Measurements from ENCODE around the gene DIPK1A. TPM values are rescaled to one million over a fixed set of nuclear protein-coding genes. Genes with fewer than 3 reads are reported as not detected.

The DIPK1A gene
- total and polyA plus RNA-seq, 4 experiments from 2014 or later = 14.5 to 29.1 (median 19.9) TPM

- intact Hi-C loops (cut with micrococcal nuclease) = no loop called here
- CTCF ChIA-PET (ENCODE audit: partially characterized antibody) = interaction anchor here (1.1 to 2.8 kb wide), 7 partner anchors 9 to 140 kb away, joined by 3 to 10 read pairs (median 3); partner anchors contain the start of gene RPL5
Measured at GRCh38 chr1:92850019-92850418, 111.2 kb downstream of the DIPK1A start.

GRCh38 chr1:92848201-92848600 is 113.1 kb downstream of the DIPK1A start:
- peaks cover 8% of the 10 kb centered on the region for H3K36me3 ChIP-seq (ENCODE audit: insufficient read depth, low read length)
- CTCF ChIA-PET (ENCODE audit: partially characterized antibody) = interaction anchor here (0.7 to 2.8 kb wide), 3 partner anchors 11 to 145 kb away, joined by 3 to 10 read pairs (median 5); partner anchors contain the start of gene RPL5

More at GRCh38 chr1:92850019-92850418, 111.2 kb downstream of the DIPK1A start:
- no peaks in the 10 kb centered on the region for H3K27me3 ChIP-seq (ENCODE audit: insufficient read depth, low read length)
- Mint-ChIP-seq H3K4me1 (peaks cover 6 to 23% (median 9%) of the 10 kb centered on the region in 4 donors), H3K27me3 (no peaks in the 10 kb centered on the region), H3K36me3 (peaks cover 19 to 33% of the 10 kb centered on the region in 2 donors), H3K27ac (peak overlapping the region in 1 of 7 donors; percentile 22), H3K4me3 (no peak overlapping the region), H3K9me3 (no peaks in the 10 kb centered on the region)
- POLR2A ChIA-PET (ENCODE audit: partially characterized antibody) = no interaction called here
- no peak overlapping the region for H3K4me3 ChIP-seq (ENCODE audit: low read length in 2 of 2)
- peaks cover 7% of the 10 kb centered on the region for H3K4me1 ChIP-seq (ENCODE audit: insufficient read depth, low read length)
- no peaks in the 10 kb centered on the region for H3K9me3 ChIP-seq (ENCODE audit: control insufficient read depth in 1 of 2, low read length in 2 of 2)
- H3K36me3 ChIP-seq (ENCODE audit: insufficient read depth, low read length) = no peaks in the 10 kb centered on the region
- no peak overlapping the region for H3K27ac ChIP-seq (ENCODE audit: low read depth, low read length)
- DNase-seq = no peak

GRCh38 chr1:92845908-92846307 is 115.4 kb downstream of the DIPK1A start:
- H3K9me3 ChIP-seq (ENCODE audit: control insufficient read depth in 1 of 2, low read length in 2 of 2) = no peaks in the 10 kb centered on the region
- H3K4me1 ChIP-seq (ENCODE audit: insufficient read depth, low read length) = no peaks in the 10 kb centered on the region
- CTCF ChIA-PET (ENCODE audit: partially characterized antibody) = interaction anchor here (1.7 kb wide), 1 partner anchor 13 kb away, joined by 6 read pairs; no protein-coding TSS in a partner anchor
- peak overlapping the region in 1 of 7 donors; percentile 46 for H3K27ac Mint-ChIP-seq
- no peak overlapping the region for H3K27ac ChIP-seq (ENCODE audit: low read depth, low read length)
- peaks cover 29% of the 10 kb centered on the region for H3K36me3 ChIP-seq (ENCODE audit: insufficient read depth, low read length)
- no peaks in the 10 kb centered on the region for H3K27me3 ChIP-seq (ENCODE audit: insufficient read depth, low read length)
- H3K9me3 Mint-ChIP-seq = no peaks in the 10 kb centered on the region
- H3K4me3 Mint-ChIP-seq = no peak overlapping the region
- no peaks in the 10 kb centered on the region for H3K27me3 Mint-ChIP-seq
- peaks cover 2 to 6% (median 4%) of the 10 kb centered on the region in 4 donors for H3K4me1 Mint-ChIP-seq
- intact Hi-C loops (cut with micrococcal nuclease) = no loop called here
- H3K36me3 Mint-ChIP-seq = peaks cover 26 to 52% of the 10 kb centered on the region in 2 donors
- H3K4me3 ChIP-seq (ENCODE audit: low read length in 2 of 2) = no peak overlapping the region
- DNase-seq = no peak
- POLR2A ChIA-PET (ENCODE audit: partially characterized antibody) = no interaction called here

More at GRCh38 chr1:92848201-92848600, 113.1 kb downstream of the DIPK1A start:
- Mint-ChIP-seq H3K27me3 (no peaks in the 10 kb centered on the region), H3K36me3 (peaks cover 24 to 41% of the 10 kb centered on the region in 2 donors), H3K4me3 (no peak overlapping the region), H3K9me3 (no peaks in the 10 kb centered on the region), H3K27ac (peak overlapping the region in 4 of 7 donors; percentile 4 to 86 (median 49)), H3K4me1 (peaks cover 0 to 16% (median 5%) of the 10 kb centered on the region in 4 donors)
- Histone ChIP-seq H3K27ac (ENCODE audit: low read depth, low read length) (no peak overlapping the region), H3K4me3 (ENCODE audit: low read length in 2 of 2) (no peak overlapping the region), H3K9me3 (ENCODE audit: control insufficient read depth in 1 of 2, low read length in 2 of 2) (no peaks in the 10 kb centered on the region), H3K4me1 (ENCODE audit: insufficient read depth, low read length) (no peaks in the 10 kb centered on the region), H3K27me3 (ENCODE audit: insufficient read depth, low read length) (no peaks in the 10 kb centered on the region)
- intact Hi-C loops (cut with micrococcal nuclease) = no loop called here
- POLR2A ChIA-PET (ENCODE audit: partially characterized antibody) = no interaction called here
- DNase-seq = no peak

GRCh38 chr1:92844439-92844838 is 116.8 kb downstream of the DIPK1A start:
- Mint-ChIP-seq H3K27me3 (no peaks in the 10 kb centered on the region), H3K27ac (peak overlapping the region in 2 of 7 donors; percentile 25 to 57), H3K4me3 (no peak overlapping the region), H3K4me1 (peaks cover 10 to 17% (median 11%) of the 10 kb centered on the region in 4 donors), H3K9me3 (no peaks in the 10 kb centered on the region), H3K36me3 (peaks cover 36 to 61% of the 10 kb centered on the region in 2 donors)
- CTCF ChIA-PET (ENCODE audit: partially characterized antibody) = interaction anchor here (1.1 kb wide), 1 partner anchor 150 kb away, joined by 3 read pairs; no protein-coding TSS in a partner anchor
- Histone ChIP-seq H3K27me3 (ENCODE audit: insufficient read depth, low read length) (no peaks in the 10 kb centered on the region), H3K36me3 (ENCODE audit: insufficient read depth, low read length) (peaks cover 44% of the 10 kb centered on the region), H3K9me3 (ENCODE audit: control insufficient read depth in 1 of 2, low read length in 2 of 2) (no peaks in the 10 kb centered on the region), H3K4me1 (ENCODE audit: insufficient read depth, low read length) (peaks cover 9% of the 10 kb centered on the region), H3K4me3 (ENCODE audit: low read length in 2 of 2) (no peak overlapping the region), H3K27ac (ENCODE audit: low read depth, low read length) (no peak overlapping the region)
- POLR2A ChIA-PET (ENCODE audit: partially characterized antibody) = no interaction called here
- intact Hi-C loops (cut with micrococcal nuclease) = no loop called here
- no peak for DNase-seq

- H3K27me3 ChIP-seq (ENCODE audit: insufficient read depth, low read length) = no peaks in the 10 kb centered on the region
- POLR2A ChIA-PET (ENCODE audit: partially characterized antibody) = interaction anchor here (1.0 kb wide), 1 partner anchor 12 kb away, joined by 6 read pairs; the partner anchor contains the start of gene RPL5
- peaks cover 17% of the 10 kb centered on the region for H3K4me1 ChIP-seq (ENCODE audit: insufficient read depth, low read length)
- Mint-ChIP-seq H3K36me3 (peaks cover 39 to 68% of the 10 kb centered on the region in 2 donors), H3K27me3 (no peaks in the 10 kb centered on the region), H3K4me3 (no peak overlapping the region), H3K4me1 (peaks cover 12 to 25% (median 15%) of the 10 kb centered on the region in 4 donors), H3K9me3 (no peaks in the 10 kb centered on the region), H3K27ac (peak overlapping the region in 5 of 7 donors; percentile 7 to 57 (median 25))
- no peaks in the 10 kb centered on the region for H3K9me3 ChIP-seq (ENCODE audit: control insufficient read depth in 1 of 2, low read length in 2 of 2)
- H3K4me3 ChIP-seq (ENCODE audit: low read length in 2 of 2) = no peak overlapping the region
- H3K36me3 ChIP-seq (ENCODE audit: insufficient read depth, low read length) = peaks cover 51% of the 10 kb centered on the region
- H3K27ac ChIP-seq (ENCODE audit: low read depth, low read length) = no peak overlapping the region
- intact Hi-C loops (cut with micrococcal nuclease) = no loop called here
- CTCF ChIA-PET (ENCODE audit: partially characterized antibody) = interaction anchor here (1.3 kb wide), 1 partner anchor 95 kb away, joined by 3 read pairs; no protein-coding TSS in a partner anchor
- no peak for DNase-seq
Measured at GRCh38 chr1:92843429-92844352, 117.6 kb downstream of the DIPK1A start.

- DNase-seq = no peak
- CTCF ChIA-PET (ENCODE audit: partially characterized antibody) = interaction anchor here (1.3 to 1.4 kb wide), 2 partner anchors 94 to 126 kb away, joined by 3 read pairs; no protein-coding TSS in a partner anchor
- no peak overlapping the region for H3K4me3 ChIP-seq (ENCODE audit: low read length in 2 of 2)
- POLR2A ChIA-PET (ENCODE audit: partially characterized antibody) = interaction anchor here (1.0 kb wide), 2 partner anchors 11 to 58 kb away, joined by 3 to 6 read pairs; partner anchors contain the start of genes EVI5 and RPL5
- peaks cover 44 to 71% of the 10 kb centered on the region in 2 donors for H3K36me3 Mint-ChIP-seq
- H3K27ac Mint-ChIP-seq = peak overlapping the region in 3 of 7 donors; percentile 57 to 71 (median 66)
- H3K4me3 Mint-ChIP-seq = no peak overlapping the region
- peaks cover 15 to 31% (median 19%) of the 10 kb centered on the region in 4 donors for H3K4me1 Mint-ChIP-seq
- no peak overlapping the region for H3K27ac ChIP-seq (ENCODE audit: low read depth, low read length)
- no peaks in the 10 kb centered on the region for H3K9me3 Mint-ChIP-seq
- H3K9me3 ChIP-seq (ENCODE audit: control insufficient read depth in 1 of 2, low read length in 2 of 2) = no peaks in the 10 kb centered on the region
- H3K27me3 ChIP-seq (ENCODE audit: insufficient read depth, low read length) = no peaks in the 10 kb centered on the region
- peaks cover 58% of the 10 kb centered on the region for H3K36me3 ChIP-seq (ENCODE audit: insufficient read depth, low read length)
- peaks cover 23% of the 10 kb centered on the region for H3K4me1 ChIP-seq (ENCODE audit: insufficient read depth, low read length)
- intact Hi-C loops (cut with micrococcal nuclease) = no loop called here
- no peaks in the 10 kb centered on the region for H3K27me3 Mint-ChIP-seq
Measured at GRCh38 chr1:92843046-92843423, 118.2 kb downstream of the DIPK1A start.
